ENCODE results near the gene HK1. TPM values are rescaled to one million over a fixed set of nuclear protein-coding genes. Genes with fewer than 3 reads are reported as not detected.

The HK1 gene
- 95.5 to 110 TPM (median 103 TPM) in 3 replicates for total RNA-seq
- long read RNA-seq, transcript HK1-216 (18 exons, 3,745 nt) = minor isoform, 5 of 464 reads
- long read RNA-seq, transcript HK1-202 (18 exons, 3,605 nt) = major isoform, 399 of 464 reads
- long read RNA-seq, partial matches to known transcripts = 26 of 464 reads
- long read RNA-seq, other reads (novel, unspliced or antisense) = 34 of 464 reads

DNA sequence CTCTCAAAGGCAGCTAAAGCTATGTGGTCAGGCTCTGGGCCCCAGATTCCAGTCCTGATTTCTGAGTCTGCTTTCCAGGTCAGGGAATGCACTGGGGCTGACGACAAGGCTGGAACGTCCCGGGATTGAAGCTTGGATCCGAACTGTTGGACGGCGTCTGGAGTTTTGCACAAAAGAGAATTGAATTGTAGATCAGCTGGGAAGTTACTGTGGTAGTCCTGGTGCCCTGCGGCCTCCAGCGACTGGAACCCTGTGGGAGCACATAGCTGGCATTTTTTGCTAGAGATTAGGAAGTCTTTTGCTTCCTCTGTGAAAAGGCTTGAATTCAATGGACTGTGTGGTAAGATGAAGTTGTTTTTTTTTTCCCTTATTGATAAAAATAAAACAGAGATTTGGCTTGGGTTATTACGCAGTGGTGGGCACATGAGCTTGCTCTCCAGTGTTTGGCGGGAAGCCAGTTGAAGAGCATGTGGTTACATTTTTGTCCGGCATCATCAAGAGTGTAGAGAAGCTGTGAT lies at the start of gene HK1:
Gene HK1, plus strand, starts transcription at position 51 of the 518 bp plus-strand sequence.
- H3K4me1 Mint-ChIP-seq (ENCODE audit: low read depth) = peaks cover 16% of the 10 kb centered on the region
- no peak for DNase-seq (ENCODE audit: low spot score)
- peak within 1 kb of the TSS; percentile 82 for H3K27ac Mint-ChIP-seq (ENCODE audit: unreplicated experiment)
- TF ChIP-seq, protein P1, sequence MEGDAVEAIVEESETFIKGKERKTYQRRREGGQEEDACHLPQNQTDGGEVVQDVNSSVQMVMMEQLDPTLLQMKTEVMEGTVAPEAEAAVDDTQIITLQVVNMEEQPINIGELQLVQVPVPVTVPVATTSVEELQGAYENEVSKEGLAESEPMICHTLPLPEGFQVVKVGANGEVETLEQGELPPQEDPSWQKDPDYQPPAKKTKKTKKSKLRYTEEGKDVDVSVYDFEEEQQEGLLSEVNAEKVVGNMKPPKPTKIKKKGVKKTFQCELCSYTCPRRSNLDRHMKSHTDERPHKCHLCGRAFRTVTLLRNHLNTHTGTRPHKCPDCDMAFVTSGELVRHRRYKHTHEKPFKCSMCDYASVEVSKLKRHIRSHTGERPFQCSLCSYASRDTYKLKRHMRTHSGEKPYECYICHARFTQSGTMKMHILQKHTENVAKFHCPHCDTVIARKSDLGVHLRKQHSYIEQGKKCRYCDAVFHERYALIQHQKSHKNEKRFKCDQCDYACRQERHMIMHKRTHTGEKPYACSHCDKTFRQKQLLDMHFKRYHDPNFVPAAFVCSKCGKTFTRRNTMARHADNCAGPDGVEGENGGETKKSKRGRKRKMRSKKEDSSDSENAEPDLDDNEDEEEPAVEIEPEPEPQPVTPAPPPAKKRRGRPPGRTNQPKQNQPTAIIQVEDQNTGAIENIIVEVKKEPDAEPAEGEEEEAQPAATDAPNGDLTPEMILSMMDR (IDR thresholded peaks at IDR 0.05) = no peak
- no peaks in the 10 kb centered on the region for H3K36me3 Mint-ChIP-seq (ENCODE audit: low read depth)
- H3K4me3 Mint-ChIP-seq (ENCODE audit: unreplicated experiment) = peak within 1 kb of the TSS; percentile 17
- H3K27me3 Mint-ChIP-seq (ENCODE audit: low read depth) = no peaks in the 10 kb centered on the region
- H3K9me3 Mint-ChIP-seq (ENCODE audit: low read depth) = peaks cover 7% of the 10 kb centered on the region

DNA sequence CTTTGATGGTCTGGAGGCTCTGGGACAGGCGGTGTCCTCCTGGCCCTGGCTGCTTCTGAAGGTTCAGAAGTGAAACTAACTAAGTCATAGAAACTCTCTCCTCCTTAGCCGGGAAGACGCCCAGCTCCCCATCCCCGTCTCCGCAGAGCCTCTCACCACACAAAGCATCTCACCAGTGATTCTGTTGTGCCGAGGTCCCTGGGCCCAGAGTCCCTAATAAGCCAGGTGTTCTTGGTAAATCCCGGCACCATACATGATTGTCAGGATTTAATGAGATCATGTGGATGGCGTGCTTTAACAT lies 48.7 kb upstream of the HK1 start:
- Mint-ChIP-seq H3K36me3 (ENCODE audit: low read depth) (peaks cover 1% of the 10 kb centered on the region), H3K27ac (ENCODE audit: unreplicated experiment) (no peak overlapping the region), H3K27me3 (ENCODE audit: low read depth) (no peaks in the 10 kb centered on the region), H3K4me3 (ENCODE audit: unreplicated experiment) (no peak overlapping the region), H3K4me1 (ENCODE audit: low read depth) (peaks cover 17% of the 10 kb centered on the region), H3K9me3 (ENCODE audit: low read depth) (no peaks in the 10 kb centered on the region)
- no peak for DNase-seq (ENCODE audit: low spot score)
- TF ChIP-seq, protein P1 (IDR thresholded peaks at IDR 0.05) = no peak

DNA sequence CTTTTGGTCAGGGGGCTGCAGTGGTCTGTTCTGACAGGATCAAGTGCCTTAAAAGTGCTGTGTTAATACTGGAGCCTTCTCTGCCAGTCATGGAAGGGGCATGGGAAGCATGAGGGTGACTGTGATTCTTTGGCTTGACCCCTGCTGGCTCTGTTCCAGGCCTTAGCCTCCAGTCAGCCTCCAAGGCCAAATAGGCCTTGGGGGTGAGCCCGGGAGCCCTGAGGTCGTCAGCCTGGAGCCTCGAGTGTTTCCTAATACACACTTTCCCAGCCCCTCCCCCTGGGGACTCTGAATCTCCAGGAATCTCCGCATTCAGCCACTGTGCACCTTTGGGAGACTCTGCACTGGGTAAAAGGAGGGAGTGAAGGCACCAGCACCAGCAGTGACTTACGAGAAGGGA lies 48.2 kb upstream of the HK1 start:
- H3K27ac Mint-ChIP-seq (ENCODE audit: unreplicated experiment) = no peak overlapping the region
- peaks cover 17% of the 10 kb centered on the region for H3K4me1 Mint-ChIP-seq (ENCODE audit: low read depth)
- TF ChIP-seq, protein P1 (IDR thresholded peaks at IDR 0.05) = no peak
- H3K9me3 Mint-ChIP-seq (ENCODE audit: low read depth) = no peaks in the 10 kb centered on the region
- H3K4me3 Mint-ChIP-seq (ENCODE audit: unreplicated experiment) = no peak overlapping the region
- peaks cover 1% of the 10 kb centered on the region for H3K36me3 Mint-ChIP-seq (ENCODE audit: low read depth)
- no peak for DNase-seq (ENCODE audit: low spot score)
- no peaks in the 10 kb centered on the region for H3K27me3 Mint-ChIP-seq (ENCODE audit: low read depth)

DNA sequence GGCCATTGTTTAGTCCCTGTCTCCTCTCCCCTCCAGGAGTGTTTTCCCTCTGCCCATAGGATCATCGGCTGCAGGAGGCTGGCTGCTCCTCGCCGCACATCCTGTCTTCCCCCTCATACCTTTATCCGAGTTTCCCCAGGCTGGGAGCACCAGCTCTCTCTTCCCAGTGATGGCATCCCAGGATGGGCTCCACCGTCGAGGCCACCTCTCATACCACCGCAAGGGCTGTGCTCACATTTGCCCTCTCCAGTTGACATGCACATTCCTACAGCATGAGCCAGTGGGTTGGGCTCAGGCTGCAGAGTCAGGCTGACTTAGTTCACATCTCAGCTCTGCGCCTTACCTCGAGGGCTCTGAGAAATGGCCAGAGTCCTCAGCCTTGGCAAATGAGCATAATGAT lies 46.0 kb upstream of the HK1 start:
- Mint-ChIP-seq H3K27ac (ENCODE audit: unreplicated experiment) (peak overlapping the region; percentile 86), H3K27me3 (ENCODE audit: low read depth) (no peaks in the 10 kb centered on the region), H3K9me3 (ENCODE audit: low read depth) (no peaks in the 10 kb centered on the region), H3K4me3 (ENCODE audit: unreplicated experiment) (no peak overlapping the region), H3K4me1 (ENCODE audit: low read depth) (peaks cover 17% of the 10 kb centered on the region), H3K36me3 (ENCODE audit: low read depth) (peaks cover 1% of the 10 kb centered on the region)
- DNase-seq (ENCODE audit: low spot score) = no peak
- TF ChIP-seq, protein P1 (IDR thresholded peaks at IDR 0.05) = no peak

DNA sequence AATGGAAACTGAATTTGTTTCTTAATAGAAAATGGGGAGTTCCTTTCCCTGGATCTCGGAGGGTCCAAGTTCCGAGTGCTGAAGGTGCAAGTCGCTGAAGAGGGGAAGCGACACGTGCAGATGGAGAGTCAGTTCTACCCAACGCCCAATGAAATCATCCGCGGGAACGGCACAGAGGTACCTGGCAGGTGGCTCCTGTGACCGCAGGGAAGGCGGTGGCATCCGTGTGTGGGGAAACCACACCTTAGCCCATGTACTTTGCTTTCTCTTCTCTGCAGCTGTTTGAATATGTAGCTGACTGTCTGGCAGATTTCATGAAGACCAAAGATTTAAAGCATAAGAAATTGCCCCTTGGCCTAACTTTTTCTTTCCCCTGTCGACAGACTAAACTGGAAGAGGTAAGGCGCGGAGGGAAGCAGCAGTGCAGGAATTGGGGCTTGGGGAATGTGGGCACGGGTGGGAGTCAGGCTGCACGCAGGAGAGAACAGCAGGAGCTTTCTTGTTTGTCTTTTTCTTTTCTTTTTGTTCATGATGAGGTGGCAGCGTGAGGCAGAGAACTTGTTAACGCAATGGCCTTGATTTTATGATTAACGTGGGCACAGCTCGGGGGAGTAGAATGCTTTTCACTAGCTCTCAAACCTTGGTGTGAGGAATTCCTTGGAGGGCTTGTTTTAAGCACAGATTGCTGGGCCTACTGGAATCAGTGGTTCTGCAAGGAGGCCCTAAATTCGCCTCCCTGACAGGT lies 45.4 kb upstream of the HK1 start:
- no peaks in the 10 kb centered on the region for H3K27me3 Mint-ChIP-seq (ENCODE audit: low read depth)
- no peak for DNase-seq (ENCODE audit: low spot score)
- TF ChIP-seq, protein P1 (IDR thresholded peaks at IDR 0.05) = no peak
- no peaks in the 10 kb centered on the region for H3K9me3 Mint-ChIP-seq (ENCODE audit: low read depth)
- H3K4me3 Mint-ChIP-seq (ENCODE audit: unreplicated experiment) = no peak overlapping the region
- peak overlapping the region; percentile 86 for H3K27ac Mint-ChIP-seq (ENCODE audit: unreplicated experiment)
- no peaks in the 10 kb centered on the region for H3K36me3 Mint-ChIP-seq (ENCODE audit: low read depth)
- peaks cover 17% of the 10 kb centered on the region for H3K4me1 Mint-ChIP-seq (ENCODE audit: low read depth)

All from chondrocyte (in vitro differentiated cells).